ENCODE data around the gene CLIC2. TPM values are rescaled to one million over a fixed set of nuclear protein-coding genes. Genes with fewer than 3 reads are reported as not detected.

CLIC2 gene
- total RNA-seq, 1 experiment from 2014 or later = 0.98 TPM

DNA sequence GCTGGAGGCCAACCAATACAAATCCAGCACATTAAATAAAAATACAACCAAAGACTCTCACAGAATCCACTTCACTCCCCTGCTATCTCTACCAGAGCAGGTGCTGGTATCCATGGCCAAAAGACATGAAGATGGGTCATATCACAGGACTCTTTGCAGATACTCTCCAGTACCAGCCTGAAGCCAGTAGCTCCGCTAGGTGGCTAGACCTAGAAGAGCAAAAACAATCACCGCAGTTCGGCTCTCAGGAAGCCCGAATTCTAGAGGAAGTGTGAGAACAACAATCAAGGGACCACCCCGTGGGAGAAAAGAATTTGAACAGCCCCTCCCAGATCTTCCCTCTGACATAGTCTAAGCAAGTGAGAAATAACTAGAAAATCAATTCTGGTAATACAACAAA lies 20.2 kb downstream of the CLIC2 start:
- peaks cover 3 to 12% (median 6%) of the 10 kb centered on the region in 3 experiments; a peak in 5 of 7 replicates for H3K36me3 Mint-ChIP-seq (ENCODE audit: insufficient read depth in 1 of 3, low read depth in 3 of 3)
- H3K4me1 ChIP-seq (ENCODE audit: insufficient read depth, low read length) = no peaks in the 10 kb centered on the region
- no peak overlapping the region for H3K23ac ChIP-seq (ENCODE audit: insufficient read length, low read depth, low read length)
- no peaks in the 10 kb centered on the region for H3K79me1 ChIP-seq (ENCODE audit: insufficient read depth, low read depth, low read length, poor library complexity, severe bottlenecking)
- no peak overlapping the region; a peak in 1 of 5 replicates for H3K4me3 Mint-ChIP-seq
- H2BK5ac ChIP-seq (ENCODE audit: insufficient read length, low read length) = no peak overlapping the region
- H3K4me2 ChIP-seq (ENCODE audit: insufficient read depth, insufficient read length, low read length) = no peak overlapping the region
- H2BK15ac ChIP-seq (ENCODE audit: low read depth, low read length) = no peak overlapping the region
- no peaks in the 10 kb centered on the region for H3K27me3 ChIP-seq (ENCODE audit: insufficient read depth, low read length)
- no peak overlapping the region for H2BK20ac ChIP-seq (ENCODE audit: low read depth, low read length, poor library complexity, severe bottlenecking)
- WGBS (ENCODE audit: extremely low coverage, insufficient read length, low lambda C conversion rate) = no CpG with 5 or more reads among the region's 5 CpGs
- DNase-seq = peak; percentile 29
- TF ChIP-seq, protein P1, sequence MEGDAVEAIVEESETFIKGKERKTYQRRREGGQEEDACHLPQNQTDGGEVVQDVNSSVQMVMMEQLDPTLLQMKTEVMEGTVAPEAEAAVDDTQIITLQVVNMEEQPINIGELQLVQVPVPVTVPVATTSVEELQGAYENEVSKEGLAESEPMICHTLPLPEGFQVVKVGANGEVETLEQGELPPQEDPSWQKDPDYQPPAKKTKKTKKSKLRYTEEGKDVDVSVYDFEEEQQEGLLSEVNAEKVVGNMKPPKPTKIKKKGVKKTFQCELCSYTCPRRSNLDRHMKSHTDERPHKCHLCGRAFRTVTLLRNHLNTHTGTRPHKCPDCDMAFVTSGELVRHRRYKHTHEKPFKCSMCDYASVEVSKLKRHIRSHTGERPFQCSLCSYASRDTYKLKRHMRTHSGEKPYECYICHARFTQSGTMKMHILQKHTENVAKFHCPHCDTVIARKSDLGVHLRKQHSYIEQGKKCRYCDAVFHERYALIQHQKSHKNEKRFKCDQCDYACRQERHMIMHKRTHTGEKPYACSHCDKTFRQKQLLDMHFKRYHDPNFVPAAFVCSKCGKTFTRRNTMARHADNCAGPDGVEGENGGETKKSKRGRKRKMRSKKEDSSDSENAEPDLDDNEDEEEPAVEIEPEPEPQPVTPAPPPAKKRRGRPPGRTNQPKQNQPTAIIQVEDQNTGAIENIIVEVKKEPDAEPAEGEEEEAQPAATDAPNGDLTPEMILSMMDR (conservative IDR thresholded peaks at IDR 0.05) = no peak
- no peak overlapping the region for H4K5ac ChIP-seq (ENCODE audit: insufficient read length, low read depth, low read length)
- H3K27ac ChIP-seq (ENCODE audit: insufficient read length, low read depth, low read length) = no peak overlapping the region
- H3K4me1 Mint-ChIP-seq = peaks cover 0 to 14% of the 10 kb centered on the region in 2 experiments; a peak in 2 of 4 replicates
- H2BK12ac ChIP-seq (ENCODE audit: insufficient read length, low read depth, low read length) = no peak overlapping the region
- H3K79me2 ChIP-seq (ENCODE audit: insufficient read depth, low read length) = no peaks in the 10 kb centered on the region
- H3K9ac ChIP-seq (ENCODE audit: extremely low read depth, insufficient read length, low read length) = no peak overlapping the region
- no peak overlapping the region for H3T11ph ChIP-seq (ENCODE audit: low read length)
- H3K27ac Mint-ChIP-seq = no peak overlapping the region
- H3K27me3 Mint-ChIP-seq (ENCODE audit: low read depth) = peaks cover 3% of the 10 kb centered on the region; the same call in 1 of the 2 replicates
- no peak overlapping the region for H3K56ac ChIP-seq (ENCODE audit: insufficient read length, low read depth, low read length)
- no peak overlapping the region for H3K4ac ChIP-seq (ENCODE audit: low read depth, low read length)
- H4K91ac ChIP-seq (ENCODE audit: insufficient read length, low read depth, low read length) = no peak overlapping the region
- H3K14ac ChIP-seq (ENCODE audit: insufficient read depth, low read length) = no peak overlapping the region
- H2AK5ac ChIP-seq (ENCODE audit: insufficient read length, low read length) = no peak overlapping the region
- H4K20me1 ChIP-seq (ENCODE audit: control insufficient read depth, insufficient read depth, insufficient read length) = no peaks in the 10 kb centered on the region
- H3K9me3 Mint-ChIP-seq = peaks cover 85 to 93% of the 10 kb centered on the region in 2 experiments
- peaks cover 7% of the 10 kb centered on the region for H3K9me3 ChIP-seq (ENCODE audit: control insufficient read depth, low read depth, low read length)
- H2BK120ac ChIP-seq (ENCODE audit: low read depth, low read length, poor library complexity, severe bottlenecking) = no peak overlapping the region
- H3K23me2 ChIP-seq (ENCODE audit: insufficient read length, low read depth, low read length, poor library complexity, severe bottlenecking) = no peaks in the 10 kb centered on the region
- no peak overlapping the region for H3K18ac ChIP-seq (ENCODE audit: insufficient read length, low read depth, low read length)
- H2AFZ ChIP-seq (ENCODE audit: low read length) = no peak overlapping the region
- H4K8ac ChIP-seq (replicated peaks; ENCODE audit: insufficient read length, low read depth, low read length) = no peak overlapping the region

Data from H9 (cell line).